Stimulated activated CD8-positive, alpha-beta memory T cell treated with anti-CD3 and anti-CD28 coated beads, Interleukin-2, amount 100 ng/mL, for 48 hours (primary cell): ENCODE data around the gene ZNF726.
"Not testable (repeated sequence)": the region's sequence is repeated elsewhere in the genome, so short reads cannot be mapped to it uniquely, and the experiment has no call there.

ENCODE experiments used
- DNase-seq, 2 donors: peaks; one replicate each; pipeline ENCODE4 v3.0.0-alpha.2; 2020; ENCODE audit warnings: low read depth in 2 of 2

Gene ZNF726

DNA sequence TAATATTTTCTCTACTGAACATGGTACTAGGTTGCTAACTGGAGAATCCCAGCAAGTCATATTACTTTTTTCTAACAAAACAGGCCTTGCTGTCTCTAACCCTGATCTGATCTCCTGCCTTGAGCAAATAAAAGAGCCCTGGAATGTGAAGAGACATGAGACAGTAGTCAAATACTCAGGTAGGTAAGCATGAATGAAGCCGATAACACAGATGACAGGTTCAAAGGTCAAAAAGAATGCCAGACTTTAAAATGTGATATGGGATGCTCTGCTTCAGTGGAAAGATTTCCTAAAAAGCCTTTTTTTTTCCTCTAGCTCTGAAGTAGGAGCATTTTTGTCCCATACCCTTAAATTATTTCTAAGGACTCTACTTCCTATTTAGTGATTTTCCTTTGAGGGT lies 28.7 kb downstream of the ZNF726 start:
- no peak for DNase-seq

DNA sequence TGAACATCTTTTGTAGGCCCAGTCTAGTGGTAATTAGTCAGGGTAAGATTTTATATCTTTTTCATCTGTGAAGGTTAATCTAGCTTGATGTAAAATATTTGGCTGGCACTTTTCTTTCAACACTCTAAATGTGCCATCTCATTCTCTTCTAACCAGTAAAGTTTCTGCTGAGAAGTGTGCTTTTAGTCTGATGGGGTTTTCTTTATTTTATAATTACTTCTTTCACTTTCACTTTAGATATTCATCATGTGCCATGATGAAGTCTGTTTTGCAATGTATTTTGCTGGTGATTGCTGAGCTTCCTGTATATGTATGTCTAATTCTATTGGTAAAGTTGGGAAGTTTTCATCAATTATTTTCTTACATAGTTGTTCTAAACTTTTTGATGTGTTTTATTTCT lies 31.9 kb downstream of the ZNF726 start:
- no peak for DNase-seq

DNA sequence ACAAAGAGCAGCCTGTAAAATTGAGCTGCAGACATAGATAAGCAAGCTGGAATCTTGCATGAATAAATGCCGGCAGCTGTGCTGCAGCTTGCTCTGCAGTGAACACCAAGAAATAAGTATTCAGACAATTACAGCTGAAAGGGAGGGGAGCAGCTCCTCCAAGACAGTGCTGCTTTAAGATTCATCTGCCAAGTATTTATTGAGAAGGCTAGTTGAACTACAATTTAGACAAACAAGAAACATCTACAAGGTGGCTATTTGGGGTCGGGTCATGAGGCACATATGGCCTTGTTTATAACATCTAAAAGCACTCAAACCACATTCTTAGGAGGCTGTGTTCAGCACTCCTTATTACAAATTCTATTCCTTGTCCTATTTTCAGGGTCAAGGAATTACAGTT lies 34.9 kb downstream of the ZNF726 start:
- no peak for DNase-seq

DNA sequence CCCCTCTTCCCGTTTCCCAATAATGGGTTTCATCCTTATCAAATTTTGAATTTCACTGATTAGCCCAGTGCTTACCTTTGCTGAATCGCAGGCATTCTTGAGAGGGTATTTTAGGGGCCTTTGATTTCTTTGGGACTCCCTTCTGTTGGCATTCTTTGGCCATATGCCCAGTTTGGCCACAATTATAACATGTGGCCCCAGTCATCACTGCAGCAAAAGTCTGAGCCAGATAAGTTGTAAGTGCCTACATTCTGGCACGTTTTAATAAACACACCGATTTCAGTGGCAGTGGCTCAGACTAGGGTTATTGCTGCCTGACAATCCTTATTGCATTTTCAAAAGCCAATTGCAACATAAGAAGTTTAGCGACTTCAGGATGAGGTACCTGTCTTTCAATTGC lies 41.4 kb downstream of the ZNF726 start:
- no peak for DNase-seq

DNA sequence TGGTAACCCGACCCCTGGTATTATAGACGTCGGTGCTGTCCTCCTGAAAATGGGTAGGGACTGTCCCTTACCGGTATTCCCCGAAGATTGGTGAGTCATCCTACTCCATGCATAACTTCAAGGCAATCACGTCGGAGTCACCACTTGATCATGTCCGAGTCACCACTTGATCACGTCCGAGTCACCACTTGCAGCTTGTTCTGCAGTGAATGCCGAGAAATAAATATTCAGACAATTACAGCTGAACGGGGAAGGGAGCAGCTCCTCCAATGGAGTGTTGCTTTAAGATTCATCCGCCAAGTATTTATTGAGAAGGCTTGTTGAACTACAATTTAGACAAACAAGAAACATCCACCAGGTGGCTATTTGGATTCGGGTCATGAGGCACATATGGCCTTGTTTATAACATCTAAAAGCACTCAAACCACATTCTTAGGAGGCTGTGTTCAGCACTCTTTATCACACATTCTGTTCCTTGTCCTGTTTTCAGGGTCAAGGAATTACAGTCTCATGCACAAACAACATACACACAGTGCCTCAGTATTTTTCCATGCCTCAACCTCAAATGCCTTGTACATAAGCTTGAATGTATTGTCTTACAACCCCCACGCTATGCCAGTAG lies 43.1 kb downstream of the ZNF726 start:
- no peak for DNase-seq

DNA sequence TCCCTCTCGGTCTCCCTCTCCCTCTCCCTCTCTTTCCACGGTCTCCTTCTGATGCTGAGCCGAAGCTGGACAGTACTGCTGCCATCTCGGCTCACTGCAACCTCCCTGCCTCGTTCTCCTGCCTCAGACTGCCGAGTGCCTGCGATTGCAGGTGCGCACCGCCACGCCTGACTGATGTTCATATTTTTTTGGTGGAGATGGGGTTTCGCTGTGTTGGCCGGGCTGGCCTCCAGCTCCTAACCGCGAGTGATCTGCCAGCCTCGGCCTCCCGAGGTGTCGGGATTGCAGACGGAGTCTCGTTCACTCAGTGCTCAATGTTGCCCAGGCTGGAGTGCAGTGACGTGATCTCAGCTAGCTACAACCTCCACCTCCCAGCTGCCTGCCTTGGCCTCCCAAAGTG lies 48.7 kb downstream of the ZNF726 start:
- DNase-seq: not testable (repeated sequence)

DNA sequence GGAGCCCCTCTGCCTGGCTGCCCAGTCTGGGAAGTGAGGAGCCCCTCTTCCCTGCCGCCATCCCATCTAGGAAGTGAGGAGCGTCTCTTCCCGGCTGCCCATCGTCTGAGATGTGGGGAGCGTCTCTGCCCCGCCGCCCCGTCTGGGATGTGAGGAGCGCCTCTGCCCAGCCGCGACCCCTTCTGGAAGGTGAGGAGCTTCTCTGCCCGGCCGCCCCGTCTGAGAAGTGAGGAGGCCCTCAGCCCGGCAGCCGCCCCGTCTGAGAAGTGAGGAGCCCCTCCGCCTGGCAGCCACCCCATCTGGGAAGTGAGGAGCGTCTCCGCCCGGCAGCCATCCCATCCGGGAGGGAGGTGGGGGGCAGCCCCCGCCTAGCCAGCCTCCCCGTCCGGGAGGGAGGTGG lies 49.2 kb downstream of the ZNF726 start:
- not testable (repeated sequence) for DNase-seq

DNA sequence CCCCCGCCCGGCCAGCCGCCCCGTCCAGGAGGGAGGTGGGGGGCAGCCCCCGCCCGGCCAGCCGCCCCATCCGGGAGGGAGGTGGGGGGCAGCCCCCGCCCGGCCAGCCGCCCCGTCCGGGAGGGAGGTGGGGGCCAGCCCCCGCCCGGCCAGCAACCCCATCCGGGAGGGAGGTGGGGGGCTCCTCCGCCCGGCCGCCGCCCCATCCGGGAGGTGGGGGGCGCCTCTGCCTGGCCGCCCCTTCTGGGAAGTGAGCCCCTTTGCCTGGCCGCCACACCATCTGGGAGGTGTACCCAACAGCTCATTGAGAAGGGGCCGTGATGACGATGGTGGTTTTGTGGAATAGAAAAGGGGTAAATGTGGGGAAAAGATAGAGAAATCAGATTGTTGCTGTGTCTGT lies 49.6 kb downstream of the ZNF726 start:
- DNase-seq: not testable (repeated sequence)

DNA sequence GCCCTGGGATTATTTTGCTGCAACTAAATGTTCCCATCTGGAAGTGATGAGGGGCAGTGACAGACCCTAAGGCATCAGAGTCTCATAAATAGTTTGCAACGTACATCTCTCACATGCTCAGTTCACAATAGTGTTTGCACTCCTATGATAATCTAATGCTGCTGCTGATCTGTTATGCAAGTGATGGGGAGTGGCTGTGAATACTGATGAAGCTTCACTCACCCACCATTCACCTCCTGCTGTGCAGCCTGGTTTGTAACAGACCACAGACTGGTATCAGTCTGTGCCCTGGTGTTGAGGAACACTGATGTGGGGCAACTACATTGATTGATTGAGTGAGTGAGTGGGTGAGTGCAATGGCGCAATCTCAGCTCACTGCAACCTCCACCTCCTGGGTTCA lies 54.9 kb downstream of the ZNF726 start:
- no peak for DNase-seq

DNA sequence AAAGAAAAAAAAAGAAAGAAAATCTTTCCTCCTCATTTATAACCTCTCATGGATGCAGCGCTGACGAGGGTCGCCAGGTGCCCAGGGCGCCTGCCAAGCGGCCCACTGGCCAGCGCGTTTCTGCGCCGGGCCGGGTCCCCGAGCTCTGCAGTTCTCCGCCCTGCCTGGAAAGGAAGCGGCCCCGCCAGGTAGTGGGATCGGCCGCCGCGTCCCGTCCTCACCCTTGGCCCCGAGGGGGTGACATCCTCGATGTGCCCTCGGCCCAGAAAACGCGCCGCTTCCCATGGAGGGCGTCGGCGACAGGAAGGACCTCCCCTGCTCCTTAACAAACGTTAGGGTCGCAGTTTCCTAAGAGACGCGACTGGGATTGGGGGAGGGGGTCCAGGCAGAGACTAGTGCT lies 56.9 kb downstream of the ZNF726 start:
- no peak for DNase-seq

DNA sequence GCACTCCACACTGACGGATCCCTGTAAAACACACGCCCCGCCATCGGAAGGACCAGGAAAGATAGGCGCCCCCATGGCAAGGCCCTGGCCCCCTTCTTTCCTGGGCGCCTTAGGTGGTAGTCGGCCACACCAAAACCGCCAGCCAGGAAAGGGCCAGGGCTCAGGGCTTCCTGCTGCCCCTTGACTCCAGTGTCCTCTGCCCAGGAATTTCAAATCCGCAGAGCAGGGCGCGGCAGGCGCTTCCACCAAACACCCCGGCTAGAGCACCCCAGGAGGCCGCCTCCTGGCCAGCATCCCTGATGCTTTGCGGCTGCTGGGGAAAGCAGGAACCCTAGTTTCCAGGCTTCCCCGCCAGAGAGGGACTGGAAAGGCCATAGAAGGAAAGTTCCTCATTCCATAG lies 57.5 kb downstream of the ZNF726 start:
- no peak for DNase-seq

DNA sequence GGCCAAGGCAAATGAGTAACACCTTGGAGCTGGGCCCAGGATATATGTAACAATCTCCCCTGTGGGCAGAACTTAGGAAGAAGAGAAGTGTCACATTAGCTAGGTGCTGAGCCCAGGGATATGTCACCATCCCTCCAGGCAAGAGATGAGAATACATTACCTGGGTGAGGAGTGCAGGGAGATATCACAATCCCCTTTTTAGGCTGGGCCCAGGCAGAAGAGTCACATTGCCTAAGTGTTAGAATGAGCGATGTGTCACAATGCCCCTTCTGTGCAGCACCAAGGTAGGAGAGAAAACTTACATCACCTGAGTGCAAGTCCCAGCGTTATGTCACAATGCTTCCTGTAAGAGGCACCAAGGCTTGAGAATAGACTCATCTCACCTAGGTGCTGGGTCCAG lies 60.3 kb downstream of the ZNF726 start:
- no peak for DNase-seq

DNA sequence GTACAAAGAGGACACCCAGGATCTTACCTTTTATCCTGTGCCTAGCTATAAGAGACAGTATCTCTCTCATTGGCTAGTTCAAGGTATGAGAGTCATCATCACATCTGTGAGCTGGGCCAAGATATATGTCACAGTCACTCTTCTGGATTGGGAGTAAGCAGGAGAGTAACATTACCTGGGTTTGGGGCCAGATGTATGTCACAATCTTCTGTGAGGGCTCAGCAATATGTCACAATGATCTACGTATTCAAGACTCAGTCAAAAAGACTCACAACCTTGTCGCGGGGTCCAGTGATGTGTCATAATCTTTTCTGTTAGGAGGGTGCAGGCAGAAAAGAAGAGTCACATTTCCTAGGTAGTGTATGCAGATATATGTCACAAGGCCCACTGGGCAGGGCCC lies 61.9 kb downstream of the ZNF726 start:
- not testable (repeated sequence) for DNase-seq

DNA sequence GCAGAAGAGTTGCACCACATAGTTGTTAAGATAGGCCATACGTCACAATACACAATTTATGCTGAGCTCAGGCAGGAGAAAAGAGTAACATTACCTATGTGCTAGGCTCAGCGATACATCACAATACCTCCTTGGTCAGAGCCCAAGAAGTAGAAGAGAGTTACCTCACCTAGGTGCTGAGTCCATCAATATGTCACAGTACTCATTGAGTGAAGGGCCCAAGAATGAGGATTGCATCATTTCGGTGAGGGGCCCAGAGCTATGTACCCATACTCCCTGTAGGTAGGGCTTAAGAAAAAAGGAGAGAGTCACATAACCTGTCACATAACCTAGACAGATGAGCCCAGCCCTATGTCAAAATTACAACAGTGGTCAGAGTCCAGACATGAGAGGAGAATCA lies 62.6 kb downstream of the ZNF726 start:
- not testable (repeated sequence) for DNase-seq

DNA sequence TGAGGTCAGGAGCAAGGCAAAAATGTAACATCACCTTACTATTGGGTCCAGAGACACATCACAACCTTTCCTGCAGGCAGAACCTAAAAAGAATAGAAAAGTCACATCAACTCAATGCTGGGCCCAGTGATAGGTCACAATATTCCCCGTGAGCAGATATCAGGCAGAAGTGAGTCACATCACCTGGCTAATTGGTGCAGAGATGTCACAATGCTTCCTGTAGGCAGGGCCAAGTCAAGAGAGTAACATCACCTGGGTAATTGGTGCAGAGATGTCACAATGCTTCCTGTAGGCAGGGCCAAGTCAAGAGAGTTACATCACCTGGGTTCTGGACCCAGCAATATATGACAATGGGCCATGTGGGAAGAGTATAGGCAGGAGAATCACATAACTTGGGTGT lies 63.4 kb downstream of the ZNF726 start:
- no peak for DNase-seq

DNA sequence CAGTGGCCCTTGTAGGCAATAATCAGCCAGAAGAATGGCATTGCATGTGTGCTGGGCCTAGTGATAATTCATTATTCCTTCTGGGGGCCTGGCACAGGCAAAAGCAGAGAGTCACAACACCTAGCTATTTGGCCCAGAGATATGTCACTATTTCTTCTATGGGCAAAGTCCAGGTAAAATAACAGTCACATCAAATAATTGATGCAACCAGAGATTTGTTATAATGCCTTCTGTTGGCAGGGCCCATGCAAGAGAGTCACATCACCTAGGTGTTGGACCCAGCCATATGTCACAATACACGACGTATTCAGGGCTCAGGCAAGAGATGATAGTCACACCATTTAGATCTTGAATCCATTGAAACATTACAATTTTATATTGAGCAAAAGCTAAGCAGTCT lies 66.1 kb downstream of the ZNF726 start:
- no peak for DNase-seq

DNA sequence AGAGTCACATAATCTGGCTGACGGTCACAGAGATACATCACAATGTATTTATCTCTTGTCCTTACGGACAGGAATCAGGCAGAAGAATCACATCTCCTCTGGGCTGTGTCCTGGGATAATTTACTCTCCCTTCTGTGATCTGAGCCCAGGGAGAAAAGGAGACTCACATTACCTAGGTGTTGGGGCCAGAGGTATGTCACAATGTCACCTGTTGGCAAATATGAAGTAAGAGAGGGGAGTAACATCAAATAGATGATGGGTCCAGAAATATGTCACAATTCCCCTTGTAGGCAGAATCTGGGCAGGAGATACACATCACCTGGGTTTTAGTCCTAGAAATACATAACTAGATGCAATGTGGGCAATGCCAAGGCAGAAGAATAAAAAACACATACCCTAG lies 67.2 kb downstream of the ZNF726 start:
- no peak for DNase-seq

DNA sequence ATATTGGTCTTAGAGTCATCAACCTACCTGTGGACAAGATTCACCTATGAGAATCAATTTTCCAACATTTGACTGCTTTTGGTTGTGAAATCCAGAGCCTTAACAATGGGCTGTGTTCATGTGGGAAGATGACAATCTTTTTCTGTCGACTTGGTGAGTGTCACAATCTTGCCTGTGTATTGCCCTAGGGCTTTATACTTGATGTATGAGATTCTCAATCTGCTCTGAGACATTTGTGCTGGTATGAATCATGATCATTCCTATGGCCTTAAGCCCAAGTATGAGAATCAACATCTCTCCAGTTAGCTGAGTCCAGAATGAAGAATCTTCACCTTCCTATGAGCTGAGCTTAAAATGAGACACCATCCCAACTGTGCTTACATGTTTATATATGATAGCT lies 68.7 kb downstream of the ZNF726 start:
- DNase-seq: no peak
